ENCODE results near the gene ZC3H12A. TPM values are rescaled to one million over a fixed set of nuclear protein-coding genes. Genes with fewer than 3 reads are reported as not detected.

The ZC3H12A gene
- polyA plus RNA-seq, 2 of the 4 experiments (the other 2 are of a cell fraction): 16.3 to 23.1 TPM

- TF ChIP-seq BCL3 (IDR thresholded peaks at IDR 0.05): no peak
Measured at GRCh38 chr1:37442139-37442538, 32.2 kb upstream of the ZC3H12A start (continued).

DNA sequence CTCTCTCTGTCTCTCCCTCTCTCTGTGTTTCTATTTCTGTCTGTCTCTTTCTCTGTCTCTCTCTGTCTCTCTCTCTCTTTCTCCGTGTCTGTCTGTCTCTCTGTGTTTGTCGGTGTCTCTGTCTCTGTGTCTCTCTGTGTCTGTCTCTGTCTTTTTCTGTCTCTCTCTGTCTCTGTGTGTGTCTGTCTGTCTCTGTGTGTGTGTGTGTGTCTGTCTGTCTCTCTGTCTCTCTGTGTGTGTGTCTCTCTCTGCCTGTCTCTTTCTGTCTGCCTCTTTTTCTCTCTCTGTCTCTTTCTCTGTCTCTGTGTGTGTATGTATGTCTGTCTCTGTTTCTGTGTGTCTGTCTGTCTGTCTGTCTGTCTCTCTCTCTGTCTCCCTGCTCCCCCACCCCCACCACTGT, 31.7 kb upstream of the ZC3H12A start:
- ChIA-PET POLR2A (no interaction called here), CTCF (interaction anchor here (3.0 kb wide), 1 partner anchor 8 kb away, joined by 9 read pairs; no protein-coding TSS in a partner anchor)
- Histone ChIP-seq H3K4me2 (no peak overlapping the region), H3K4me1 (no peaks in the 10 kb centered on the region), H3K27ac (no peak overlapping the region), H3K9me3 (no peaks in the 10 kb centered on the region), H3K4me3 (no peak overlapping the region)
- WGBS (ENCODE audit: missing lambda C conversion rate): 47% methylated on average over 2 of the region's 2 CpGs
- no peak for ATAC-seq
- TF ChIP-seq JUN (IDR thresholded peaks at IDR 0.05) (no peak), USF2 (IDR thresholded peaks at IDR 0.05) (no peak), SMC3 (IDR thresholded peaks at IDR 0.05) (no peak), POLR2A (IDR thresholded peaks at IDR 0.05; ENCODE audit: low read length) (no peak), ELK1 (IDR thresholded peaks at IDR 0.05; ENCODE audit: low read depth, low read length) (no peak), CTCF (IDR thresholded peaks at IDR 0.05) (no peak), CHD2 (IDR thresholded peaks at IDR 0.05; ENCODE audit: low read length, partially characterized antibody) (no peak), HEYL (CRISPR knock-in tag; IDR thresholded peaks at IDR 0.05) (no peak), EHMT2 (IDR thresholded peaks at IDR 0.05; ENCODE audit: low read depth) (no peak), E2F6 (IDR thresholded peaks at IDR 0.05; ENCODE audit: borderline replicate concordance, low read depth) (no peak), ZSCAN20 (CRISPR knock-in tag; IDR thresholded peaks at IDR 0.05) (no peak), BHLHE40 (IDR thresholded peaks at IDR 0.05; ENCODE audit: low read depth, low read length) (no peak), CBX2 (IDR thresholded peaks at IDR 0.05; ENCODE audit: borderline replicate concordance, low read depth) (no peak)
- TF ChIP-seq, protein P1, sequence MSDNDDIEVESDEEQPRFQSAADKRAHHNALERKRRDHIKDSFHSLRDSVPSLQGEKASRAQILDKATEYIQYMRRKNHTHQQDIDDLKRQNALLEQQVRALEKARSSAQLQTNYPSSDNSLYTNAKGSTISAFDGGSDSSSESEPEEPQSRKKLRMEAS (IDR thresholded peaks at IDR 0.05): no peak
- FAIRE-seq: peak; percentile 54
- no peak for DNase-seq (ENCODE audit: low read depth in 1 of 2, low spot score in 1 of 2)

GRCh38 chr1:37446874-37447273, 27.5 kb upstream of the ZC3H12A start:
- Histone ChIP-seq H3K4me1 (peaks cover 3% of the 10 kb centered on the region), H3K4me2 (no peak overlapping the region), H3K27ac (no peak overlapping the region), H3K4me3 (no peak overlapping the region), H3K9me3 (no peaks in the 10 kb centered on the region)
- WGBS (ENCODE audit: missing lambda C conversion rate): 68% methylated on average over 6 of the region's 6 CpGs
- ATAC-seq (no peak), FAIRE-seq (no peak), DNase-seq (ENCODE audit: low read depth in 1 of 2, low spot score in 1 of 2) (no peak)
- TF ChIP-seq KDM1A (IDR thresholded peaks at IDR 0.05; ENCODE audit: low read depth) (no peak), EHMT2 (IDR thresholded peaks at IDR 0.05; ENCODE audit: low read depth) (no peak), ELK1 (IDR thresholded peaks at IDR 0.05; ENCODE audit: low read depth, low read length) (no peak)
- CTCF ChIA-PET: no interaction called here
- POLR2A ChIA-PET: no interaction called here
